ENCODE results near the gene VPS9D1.

VPS9D1 gene

GRCh38 chr16:89732142-89732917 is 11.6 kb upstream of the VPS9D1 start:
- no peak for DNase-seq (ENCODE audit: low read depth in 2 of 2)

- DNase-seq (ENCODE audit: low read depth in 2 of 2), result no peak
Observed at GRCh38 chr16:89730610-89731234, 10.0 kb upstream of the VPS9D1 start.

- no peak for DNase-seq (ENCODE audit: low read depth in 2 of 2)
Observed at GRCh38 chr16:89729863-89730593, 9.3 kb upstream of the VPS9D1 start.

DNA sequence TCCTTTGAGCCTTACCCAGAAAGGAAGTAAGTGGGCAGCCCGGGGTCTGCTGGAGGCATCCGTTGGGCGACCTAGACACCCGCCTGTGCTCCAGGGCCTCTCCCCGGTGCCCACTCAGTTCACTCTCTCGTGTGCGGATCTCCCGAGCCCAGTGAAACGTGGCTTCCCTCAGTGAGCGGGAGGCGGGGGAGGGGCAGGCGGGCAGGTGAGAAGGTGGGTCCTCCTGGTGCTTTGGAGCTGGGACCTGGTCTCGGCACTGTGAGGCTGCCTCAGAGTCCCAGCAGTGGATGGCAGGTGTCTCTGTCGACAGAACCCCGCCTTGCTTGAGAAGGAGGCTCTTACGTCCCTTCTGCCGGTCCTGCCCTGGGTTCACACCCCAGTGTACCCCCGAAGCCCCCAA is 8.6 kb upstream of the VPS9D1 start:
- DNase-seq (ENCODE audit: low read depth in 2 of 2), result no peak

GRCh38 chr16:89727406-89728120 is 6.9 kb upstream of the VPS9D1 start:
- no peak for DNase-seq (ENCODE audit: low read depth in 2 of 2)

DNA sequence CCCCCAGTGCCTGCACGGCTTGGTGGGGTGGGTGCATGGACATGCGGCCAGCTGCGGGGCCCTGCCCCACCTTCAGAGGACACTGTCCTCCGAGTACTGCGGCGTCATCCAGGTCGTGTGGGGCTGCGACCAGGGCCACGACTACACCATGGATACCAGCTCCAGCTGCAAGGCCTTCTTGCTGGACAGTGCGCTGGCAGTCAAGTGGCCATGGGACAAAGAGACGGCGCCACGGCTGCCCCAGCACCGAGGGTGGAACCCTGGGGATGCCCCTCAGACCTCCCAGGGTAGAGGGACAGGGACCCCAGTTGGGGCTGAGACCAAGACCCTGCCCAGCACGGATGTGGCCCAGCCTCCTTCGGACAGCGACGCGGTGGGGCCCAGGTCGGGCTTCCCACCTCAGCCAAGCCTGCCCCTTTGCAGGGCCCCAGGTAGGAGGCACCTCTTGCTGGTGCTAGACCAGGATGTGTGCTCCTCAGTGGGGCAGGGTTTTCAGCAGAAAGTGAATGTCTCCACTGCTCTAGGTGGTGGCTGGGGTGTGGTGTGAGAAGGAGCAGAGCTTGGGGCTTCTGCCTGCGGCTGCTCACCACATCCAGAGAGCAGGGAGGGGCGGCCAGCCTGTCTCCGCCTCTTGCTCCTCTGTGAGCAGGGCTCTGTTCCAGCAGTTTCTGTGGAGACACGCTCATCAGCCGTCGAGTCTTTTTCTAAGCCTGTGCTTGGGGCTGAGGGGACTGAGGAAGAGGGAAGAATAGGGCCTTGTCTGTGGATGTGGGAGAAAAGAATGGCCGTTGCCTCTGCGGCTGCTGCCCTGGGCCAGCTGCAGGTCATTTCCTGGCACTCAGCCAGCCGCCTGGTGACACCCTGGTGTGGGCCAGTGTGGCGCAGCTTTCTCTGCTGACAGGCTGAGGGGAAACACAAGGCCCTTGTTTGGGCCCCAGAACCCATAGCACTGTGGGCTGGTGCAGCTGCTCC is 2.9 kb upstream of the VPS9D1 start:
- DNase-seq (ENCODE audit: low read depth in 2 of 2), result no peak

- DNase-seq (ENCODE audit: low read depth in 2 of 2), result no peak
Observed at GRCh38 chr16:89722392-89723278, 1.9 kb upstream of the VPS9D1 start.

- DNase-seq (ENCODE audit: low read depth in 2 of 2), result no peak
Observed at GRCh38 chr16:89721546-89722391, 1.1 kb upstream of the VPS9D1 start.

- no peak for DNase-seq (ENCODE audit: low read depth in 2 of 2)
Observed at GRCh38 chr16:89720551-89720812, 216 bp downstream of the VPS9D1 start.

DNA sequence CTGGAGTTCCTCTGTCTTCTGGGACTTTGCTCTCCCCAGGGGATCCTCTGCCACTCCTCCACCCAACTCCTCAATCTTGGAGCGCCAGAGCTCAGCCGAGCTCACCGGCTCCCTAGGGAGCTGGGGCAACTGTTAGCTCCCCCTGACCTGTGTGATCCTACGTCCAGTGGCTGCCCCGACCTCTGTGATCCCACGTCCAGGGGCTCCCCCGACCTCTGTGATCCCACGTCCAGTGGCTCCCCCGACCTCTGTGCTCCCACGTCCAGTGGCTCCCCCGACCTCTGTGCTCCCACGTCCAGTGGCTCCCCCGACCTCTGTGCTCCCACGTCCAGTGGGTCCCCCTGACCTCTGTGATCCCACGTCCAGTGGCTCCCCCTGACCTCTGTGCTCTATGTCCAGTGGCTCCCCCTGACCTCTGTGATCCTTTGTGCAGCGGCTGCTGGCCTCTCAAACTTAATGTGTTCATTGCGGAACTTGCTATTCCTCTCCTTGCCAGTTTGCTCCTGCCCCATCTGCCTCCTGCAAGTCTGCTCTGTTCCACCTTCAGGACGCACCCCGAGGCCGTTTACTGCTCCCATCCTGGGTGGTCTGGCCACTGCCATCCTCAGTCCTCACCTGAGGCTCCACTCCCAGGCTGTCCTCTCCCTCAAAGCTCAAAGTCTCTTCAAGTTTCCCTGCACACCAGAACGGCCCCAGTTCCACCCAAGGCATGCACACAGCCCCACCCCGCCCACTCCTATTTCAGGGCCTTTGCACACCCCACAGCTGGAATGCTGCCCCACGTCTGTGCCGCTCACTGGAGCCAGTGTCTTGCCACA is 2.8 kb downstream of the VPS9D1 start:
- DNase-seq (ENCODE audit: low read depth in 2 of 2), result no peak

GRCh38 chr16:89716916-89717687 is 3.6 kb downstream of the VPS9D1 start:
- DNase-seq (ENCODE audit: low read depth in 2 of 2), result no peak

- DNase-seq (ENCODE audit: low read depth in 2 of 2), result no peak
Observed at GRCh38 chr16:89716493-89716892, 4.2 kb downstream of the VPS9D1 start.

GRCh38 chr16:89712274-89712781 is 8.4 kb downstream of the VPS9D1 start:
- no peak for DNase-seq (ENCODE audit: low read depth in 2 of 2)

GRCh38 chr16:89711601-89712273 is 9.0 kb downstream of the VPS9D1 start:
- DNase-seq (ENCODE audit: low read depth in 2 of 2), result peak; percentile 36 to 42

DNA sequence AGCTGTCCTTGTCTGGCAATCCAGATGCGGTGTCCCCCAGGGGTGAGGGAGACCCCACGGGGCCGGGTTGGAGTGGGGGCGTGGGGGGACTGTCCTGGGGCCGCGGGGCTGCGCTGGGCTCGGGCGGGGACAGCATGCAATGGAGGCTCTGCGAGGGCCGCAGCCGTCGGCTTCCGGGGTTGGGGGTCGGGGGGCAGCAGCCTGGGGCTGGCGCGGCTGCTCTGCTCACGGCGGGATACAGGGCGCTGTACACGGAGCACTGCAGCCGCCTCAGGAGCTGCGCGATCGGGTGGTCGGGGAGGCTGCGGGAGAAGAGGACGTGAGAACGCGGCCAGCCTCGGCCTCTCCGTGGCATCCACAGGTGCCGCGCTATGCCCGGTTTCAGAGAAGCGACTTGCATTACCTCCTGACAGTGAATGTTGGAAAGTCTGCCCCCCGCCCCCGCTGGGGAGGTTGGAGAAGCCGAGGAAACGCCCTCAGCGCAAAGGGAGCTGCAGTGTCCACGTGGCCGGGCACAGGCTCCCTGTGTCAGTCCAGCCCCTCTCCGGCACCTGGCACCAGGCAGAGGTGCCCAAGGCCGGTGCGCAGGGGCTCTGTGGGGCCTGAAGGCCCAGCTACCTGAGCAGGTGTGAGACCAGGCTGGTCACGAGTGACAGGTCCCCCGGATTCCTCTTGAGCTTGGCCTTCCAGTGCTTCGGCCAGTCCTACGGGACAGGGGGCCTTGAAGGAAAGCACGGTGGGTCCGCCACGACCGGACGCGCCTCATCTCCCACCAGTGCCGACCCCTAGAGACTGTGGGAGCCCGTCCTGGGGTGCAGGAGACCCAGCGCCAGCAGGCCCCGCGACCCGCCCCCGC is 9.8 kb downstream of the VPS9D1 start:
- DNase-seq (ENCODE audit: low read depth in 2 of 2), result no peak

Data from fibroblast of skin of left quadriceps (primary cell).